ENCODE measurements around the gene MFGE8. TPM values are rescaled to one million over a fixed set of nuclear protein-coding genes. Genes with fewer than 3 reads are reported as not detected.
A peak's percentile ranks its signal among the peaks of the same experiment; 100 is the strongest.
"Not testable (repeated sequence)": the region's sequence is repeated elsewhere in the genome, so short reads cannot be mapped to it uniquely, and the experiment has no call there.

The MFGE8 gene, protein sequence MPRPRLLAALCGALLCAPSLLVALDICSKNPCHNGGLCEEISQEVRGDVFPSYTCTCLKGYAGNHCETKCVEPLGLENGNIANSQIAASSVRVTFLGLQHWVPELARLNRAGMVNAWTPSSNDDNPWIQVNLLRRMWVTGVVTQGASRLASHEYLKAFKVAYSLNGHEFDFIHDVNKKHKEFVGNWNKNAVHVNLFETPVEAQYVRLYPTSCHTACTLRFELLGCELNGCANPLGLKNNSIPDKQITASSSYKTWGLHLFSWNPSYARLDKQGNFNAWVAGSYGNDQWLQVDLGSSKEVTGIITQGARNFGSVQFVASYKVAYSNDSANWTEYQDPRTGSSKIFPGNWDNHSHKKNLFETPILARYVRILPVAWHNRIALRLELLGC
- polyA plus RNA-seq (ENCODE audit: insufficient read length in 12 of 12), result 100 to 1,000 TPM in 9 of 12 donors, 10 to 100 TPM in 3; 89.2 to 842 (median 143) TPM
- long read RNA-seq, donor 1, transcript MFGE8-201 (8 exons, 1,937 nt), result major isoform, 13 of 25 reads
- long read RNA-seq, donor 1, transcript MFGE8-217 (1 exons, 2,464 nt), result minor isoform, 9 of 25 reads
- long read RNA-seq, donor 1, partial matches to known transcripts, result 0 of 25 reads
- long read RNA-seq, donor 1, other reads (novel, unspliced or antisense), result 0 of 25 reads
- long read RNA-seq, donor 2, transcript MFGE8-201 (8 exons, 1,937 nt), result major isoform, 33 of 41 reads
- long read RNA-seq, donor 2, transcript MFGE8-217 (1 exons, 2,464 nt), result minor isoform, 5 of 41 reads
- long read RNA-seq, donor 2, partial matches to known transcripts, result 0 of 41 reads
- long read RNA-seq, donor 2, other reads (novel, unspliced or antisense), result 0 of 41 reads
- long read RNA-seq, donor 3, transcript MFGE8-217 (1 exons, 2,464 nt), result minor isoform, 8 of 21 reads
- long read RNA-seq, donor 3, transcript MFGE8-201 (8 exons, 1,937 nt), result major isoform, 10 of 21 reads
- long read RNA-seq, donor 3, partial matches to known transcripts, result 0 of 21 reads
- long read RNA-seq, donor 3, other reads (novel, unspliced or antisense), result 0 of 21 reads
- long read RNA-seq, donor 4, transcript MFGE8-217 (1 exons, 2,464 nt), result major isoform, 12 of 23 reads
- long read RNA-seq, donor 4, transcript MFGE8-201 (8 exons, 1,937 nt), result minor isoform, 8 of 23 reads
- long read RNA-seq, donor 4, partial matches to known transcripts, result 0 of 23 reads
- long read RNA-seq, donor 4, other reads (novel, unspliced or antisense), result 0 of 23 reads
- long read RNA-seq, donor 5, transcript MFGE8-217 (1 exons, 2,464 nt), result minor isoform, 21 of 61 reads
- long read RNA-seq, donor 5, transcript MFGE8-201 (8 exons, 1,937 nt), result major isoform, 28 of 61 reads
- long read RNA-seq, donor 5, partial matches to known transcripts, result 5 of 61 reads
- long read RNA-seq, donor 5, other reads (novel, unspliced or antisense), result 0 of 61 reads
- long read RNA-seq, donor 6, transcript MFGE8-217 (1 exons, 2,464 nt), result major isoform, 8 of 21 reads
- long read RNA-seq, donor 6, transcript MFGE8-201 (8 exons, 1,937 nt), result major isoform, 8 of 21 reads
- long read RNA-seq, donor 6, partial matches to known transcripts, result 0 of 21 reads
- long read RNA-seq, donor 6, other reads (novel, unspliced or antisense), result 0 of 21 reads
- long read RNA-seq, donor 7, transcript MFGE8-201 (8 exons, 1,937 nt), result minor isoform, 9 of 21 reads
- long read RNA-seq, donor 7, transcript MFGE8-217 (1 exons, 2,464 nt), result major isoform, 11 of 21 reads
- long read RNA-seq, donor 7, partial matches to known transcripts, result 0 of 21 reads
- long read RNA-seq, donor 7, other reads (novel, unspliced or antisense), result 0 of 21 reads
- long read RNA-seq, donor 8, transcript MFGE8-217 (1 exons, 2,464 nt), result major isoform, 22 of 55 reads
- long read RNA-seq, donor 8, transcript MFGE8-201 (8 exons, 1,937 nt), result minor isoform, 21 of 55 reads
- long read RNA-seq, donor 8, transcript MFGE8-214 (3 exons, 801 nt), result minor isoform, 6 of 55 reads
- long read RNA-seq, donor 8, partial matches to known transcripts, result 5 of 55 reads
- long read RNA-seq, donor 8, other reads (novel, unspliced or antisense), result 0 of 55 reads
- long read RNA-seq, donor 9, transcript MFGE8-217 (1 exons, 2,464 nt), result minor isoform, 5 of 18 reads
- long read RNA-seq, donor 9, transcript MFGE8-201 (8 exons, 1,937 nt), result major isoform, 10 of 18 reads
- long read RNA-seq, donor 9, partial matches to known transcripts, result 0 of 18 reads
- long read RNA-seq, donor 9, other reads (novel, unspliced or antisense), result 0 of 18 reads
- long read RNA-seq, donor 10, transcript MFGE8-201 (8 exons, 1,937 nt), result major isoform, 21 of 38 reads
- long read RNA-seq, donor 10, transcript MFGE8-217 (1 exons, 2,464 nt), result minor isoform, 8 of 38 reads
- long read RNA-seq, donor 10, partial matches to known transcripts, result 0 of 38 reads
- long read RNA-seq, donor 10, other reads (novel, unspliced or antisense), result 0 of 38 reads
- long read RNA-seq, donor 11, transcript MFGE8-201 (8 exons, 1,937 nt), result major isoform, 25 of 41 reads
- long read RNA-seq, donor 11, partial matches to known transcripts, result 5 of 41 reads
- long read RNA-seq, donor 11, other reads (novel, unspliced or antisense), result 0 of 41 reads

DNA sequence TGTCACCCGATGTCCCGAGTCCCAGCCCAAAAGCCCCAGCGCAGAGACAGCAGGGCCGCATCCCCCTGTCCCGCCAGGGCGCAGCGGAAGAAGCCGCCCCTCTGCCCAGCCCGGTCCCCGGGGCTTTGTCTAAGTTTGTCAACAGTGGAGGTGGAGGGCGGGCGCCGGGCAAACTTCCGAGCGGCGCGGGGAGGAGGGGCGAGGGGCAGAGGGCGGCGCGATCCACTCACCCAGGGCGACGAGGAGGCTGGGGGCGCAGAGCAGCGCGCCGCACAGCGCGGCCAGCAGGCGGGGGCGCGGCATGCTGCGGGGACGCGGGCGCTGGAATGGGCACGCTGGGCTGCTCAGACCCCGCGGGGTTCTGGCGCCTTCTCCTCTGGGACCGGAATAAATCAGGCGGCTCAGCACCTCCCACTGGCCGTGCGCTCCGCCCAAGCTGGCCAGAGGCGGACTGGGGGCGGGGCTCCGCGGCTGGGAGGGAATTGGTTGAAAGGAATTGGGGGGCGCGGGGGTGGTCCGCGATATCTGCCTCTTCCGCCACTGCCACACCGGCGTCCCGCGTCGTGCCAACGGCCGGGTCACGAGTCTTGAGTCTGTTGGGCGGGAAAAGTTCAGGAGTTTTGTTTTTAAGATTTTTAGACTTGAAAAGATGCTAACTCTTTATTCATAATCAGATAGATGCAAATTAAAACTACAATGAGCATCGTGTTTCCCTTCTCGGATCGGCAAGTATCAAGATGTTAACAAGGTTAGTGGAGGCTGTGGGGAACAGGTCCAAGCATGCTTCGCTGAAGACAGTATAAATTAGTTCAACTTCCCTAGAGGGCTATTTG is at the start of gene MFGE8:
MFGE8 (minus strand) TSS at position 363 of the 833 bp plus-strand sequence; CDS start at position 303, 60 bp downstream.
- peak; percentile 73 for DNase-seq

- no peak for DNase-seq
These were observed 46.3 kb upstream of the MFGE8 start for GRCh38 chr15:88959445-88959844.

GRCh38 chr15:88956906-88957305 is 43.7 kb upstream of the MFGE8 start:
- no peak for DNase-seq

GRCh38 chr15:88956263-88956662 is 43.1 kb upstream of the MFGE8 start:
- no peak for DNase-seq

DNA sequence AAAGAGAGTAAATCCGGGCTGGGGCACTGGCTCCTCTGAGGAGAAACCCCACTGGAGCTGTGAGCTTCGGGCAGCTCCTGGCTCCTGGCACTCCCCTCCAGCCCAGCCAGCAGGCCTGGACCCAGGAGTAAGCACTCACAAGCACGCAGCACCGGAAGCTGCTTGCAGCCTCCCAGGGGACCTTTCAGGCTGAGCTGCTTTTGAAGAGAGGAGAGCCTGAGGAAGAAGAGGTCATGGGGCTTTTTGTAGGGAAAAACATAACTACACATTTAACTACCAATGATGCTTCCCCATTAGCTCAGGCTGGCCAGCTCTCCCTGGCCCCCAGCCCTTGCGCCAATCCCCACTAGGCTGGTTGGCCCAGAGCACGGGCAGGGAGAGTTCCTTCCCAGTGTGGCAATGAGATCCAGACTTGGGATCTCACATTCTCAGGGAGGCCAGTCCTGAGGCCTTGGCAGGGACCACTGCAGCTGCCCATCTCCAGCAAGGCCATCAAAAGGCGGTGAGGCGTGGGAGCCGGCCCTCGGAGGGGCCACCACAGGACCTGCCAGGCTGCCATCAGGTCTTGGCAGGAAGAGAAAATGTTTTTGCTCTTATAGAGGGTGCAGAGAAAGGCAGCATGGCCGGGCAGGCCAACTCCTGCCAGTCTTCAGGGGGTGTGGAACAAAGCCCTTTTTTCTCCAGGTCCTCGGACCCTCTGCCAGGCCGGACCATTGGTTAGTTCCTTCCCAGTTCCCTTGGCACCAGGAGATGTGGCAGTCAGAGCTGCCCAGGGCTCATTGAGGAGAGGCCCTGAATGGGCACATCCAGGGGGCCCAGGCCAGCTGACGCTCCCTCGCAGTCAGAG is 41.5 kb upstream of the MFGE8 start:
- DNase-seq, result no peak

DNA sequence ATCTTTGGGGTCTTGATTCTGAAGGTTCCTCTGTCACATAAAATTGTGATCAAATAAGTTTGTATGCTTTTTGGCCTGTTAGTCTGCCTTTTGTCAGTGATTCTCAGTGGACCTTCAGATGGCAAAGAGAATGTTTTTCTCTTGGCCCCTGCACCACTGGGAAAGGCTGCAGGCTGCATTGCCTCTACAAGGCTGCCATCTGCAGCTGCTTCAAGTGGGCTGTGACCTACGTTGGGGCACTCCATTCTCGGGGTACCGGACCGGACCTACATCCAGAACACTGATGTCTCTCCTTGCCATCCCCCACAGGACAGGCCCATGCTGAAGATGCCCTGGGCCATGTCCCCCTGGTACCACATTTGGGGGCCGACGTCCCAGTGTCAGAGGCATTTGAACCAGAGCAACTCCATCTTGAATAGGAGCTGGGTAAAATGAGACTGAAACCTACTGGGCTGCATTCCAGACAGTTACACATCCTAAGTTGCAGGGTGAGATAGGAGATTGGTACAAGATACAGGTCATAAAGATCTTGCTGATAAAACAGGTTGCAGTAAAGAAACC is 37.5 kb upstream of the MFGE8 start:
- DNase-seq, result no peak

GRCh38 chr15:88949734-88950400 is 36.7 kb upstream of the MFGE8 start:
- DNase-seq, result no peak

- DNase-seq, result no peak
These were observed 27.0 kb upstream of the MFGE8 start for GRCh38 chr15:88940110-88940675.

- DNase-seq, result no peak
These were observed 26.3 kb upstream of the MFGE8 start for GRCh38 chr15:88939486-88939806.

DNA sequence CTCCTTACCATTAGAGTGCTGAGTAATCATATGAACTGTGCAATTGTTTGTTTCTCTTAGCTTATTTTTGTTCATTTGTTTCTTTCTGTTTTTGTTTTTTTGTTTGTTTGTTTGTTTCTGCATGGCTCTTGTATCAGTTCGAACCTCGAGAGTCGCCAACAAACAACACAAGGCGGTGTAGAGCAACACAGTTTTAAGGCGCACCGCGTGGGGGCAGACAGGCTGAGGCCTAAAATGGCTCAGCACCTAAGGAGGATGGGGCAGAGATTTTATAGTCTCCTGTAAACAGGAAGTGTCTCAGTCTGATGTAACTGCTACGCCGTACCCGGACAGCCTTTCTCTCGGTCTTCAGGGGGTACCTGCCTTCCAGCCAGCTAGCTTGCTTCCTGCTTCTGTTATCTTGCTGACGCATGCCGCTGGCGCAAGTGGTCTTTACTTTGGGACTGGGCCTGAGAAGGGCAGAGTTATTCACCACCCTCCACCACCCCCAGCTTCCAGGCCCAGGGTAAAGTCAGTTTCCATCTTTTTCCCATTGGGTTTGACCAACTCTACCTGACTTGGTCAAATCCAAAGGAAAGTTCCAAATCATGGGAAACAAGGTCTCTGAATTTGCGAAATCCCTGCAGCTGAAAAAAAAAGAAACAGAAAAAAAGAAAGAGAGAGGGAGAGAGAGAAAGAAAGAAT is 25.8 kb upstream of the MFGE8 start:
- no peak for DNase-seq

- not testable (repeated sequence) for DNase-seq
These were observed 21.3 kb upstream of the MFGE8 start for GRCh38 chr15:88934449-88934848.

DNA sequence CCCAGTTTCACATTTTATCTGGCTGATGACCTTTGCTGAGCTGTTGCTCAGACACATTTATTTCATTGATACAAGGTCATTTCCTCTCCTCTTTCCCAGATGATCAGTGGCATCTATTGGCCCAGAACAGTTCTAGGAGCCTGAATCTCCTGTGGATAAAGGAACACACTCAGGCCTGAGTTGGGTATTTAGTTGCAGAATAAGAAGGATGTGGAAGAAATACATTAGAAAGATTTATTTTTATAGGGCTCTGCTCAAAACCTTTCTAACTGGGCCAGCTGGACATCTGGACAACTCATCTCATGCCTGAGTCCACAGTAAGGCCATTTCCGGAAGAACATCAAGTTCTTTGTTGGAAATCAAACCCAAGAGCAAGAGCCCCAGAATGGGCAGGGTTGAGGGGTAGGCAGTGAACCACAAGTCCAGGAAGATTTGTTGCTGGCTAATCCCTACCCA is 19.7 kb upstream of the MFGE8 start:
- no peak for DNase-seq

GRCh38 chr15:88932271-88932874 is 19.2 kb upstream of the MFGE8 start:
- no peak for DNase-seq

GRCh38 chr15:88930579-88930978 is 17.4 kb upstream of the MFGE8 start:
- DNase-seq, result no peak
